ENCODE measurements around the gene ATP8A2. TPM values are rescaled to one million over a fixed set of nuclear protein-coding genes. Genes with fewer than 3 reads are reported as not detected.

ATP8A2 gene
- polyA plus RNA-seq, 3 donors: not detected

GRCh38 chr13:25588336-25589060 lies 216.7 kb downstream of the ATP8A2 start:
- no peak overlapping the region for H3K27ac ChIP-seq (ENCODE audit: low read depth in 1 of 2, low read length in 2 of 2)
- Mint-ChIP-seq H3K27ac (no peak overlapping the region), H3K4me1 (no peaks in the 10 kb centered on the region), H3K4me3 (no peak overlapping the region), H3K27me3 (ENCODE audit: low read depth in 3 of 3) (peaks cover 2% of the 10 kb centered on the region in 3 donors), H3K9me3 (no peaks in the 10 kb centered on the region), H3K36me3 (no peaks in the 10 kb centered on the region)
- H3K4me1 ChIP-seq (ENCODE audit: control insufficient read depth in 1 of 2, insufficient read depth in 2 of 2, low read length in 2 of 2): no peaks in the 10 kb centered on the region
- H3K4me3 ChIP-seq (replicated peaks in 1 of 3; ENCODE audit: low read depth in 2 of 3, low read length in 3 of 3): no peak overlapping the region
- H3K9me3 ChIP-seq (replicated peaks in 1 of 2; ENCODE audit: control insufficient read depth in 1 of 2, insufficient read depth in 1 of 2, low read length in 2 of 2): no peaks in the 10 kb centered on the region
- H4K20me1 ChIP-seq (ENCODE audit: insufficient read depth, low read length): no peaks in the 10 kb centered on the region
- H3K4me2 ChIP-seq (replicated peaks; ENCODE audit: extremely low read depth, low read length, poor library complexity, severe bottlenecking): no peak overlapping the region
- H3K9ac ChIP-seq (ENCODE audit: insufficient read depth, low read length, poor library complexity, severe bottlenecking): no peak overlapping the region
- WGBS (ENCODE audit: insufficient coverage): 93% methylated on average over 5 of the region's 12 CpGs
- H2AFZ ChIP-seq (ENCODE audit: insufficient read depth, low read depth, low read length, poor library complexity, severe bottlenecking): no peak overlapping the region
- DNase-seq: no peak
- intact Hi-C loops (cut with micrococcal nuclease): no loop called here
- no peaks in the 10 kb centered on the region for H3K27me3 ChIP-seq (ENCODE audit: control insufficient read depth in 2 of 2, insufficient read depth in 2 of 2, low read length in 2 of 2)
- no peaks in the 10 kb centered on the region for H3K36me3 ChIP-seq (replicated peaks in 1 of 2; ENCODE audit: control insufficient read depth in 1 of 2, insufficient read depth in 2 of 2, low read length in 2 of 2)
- no peaks in the 10 kb centered on the region for H3K79me2 ChIP-seq (ENCODE audit: insufficient read depth, low read length)
- TF ChIP-seq, protein P1, sequence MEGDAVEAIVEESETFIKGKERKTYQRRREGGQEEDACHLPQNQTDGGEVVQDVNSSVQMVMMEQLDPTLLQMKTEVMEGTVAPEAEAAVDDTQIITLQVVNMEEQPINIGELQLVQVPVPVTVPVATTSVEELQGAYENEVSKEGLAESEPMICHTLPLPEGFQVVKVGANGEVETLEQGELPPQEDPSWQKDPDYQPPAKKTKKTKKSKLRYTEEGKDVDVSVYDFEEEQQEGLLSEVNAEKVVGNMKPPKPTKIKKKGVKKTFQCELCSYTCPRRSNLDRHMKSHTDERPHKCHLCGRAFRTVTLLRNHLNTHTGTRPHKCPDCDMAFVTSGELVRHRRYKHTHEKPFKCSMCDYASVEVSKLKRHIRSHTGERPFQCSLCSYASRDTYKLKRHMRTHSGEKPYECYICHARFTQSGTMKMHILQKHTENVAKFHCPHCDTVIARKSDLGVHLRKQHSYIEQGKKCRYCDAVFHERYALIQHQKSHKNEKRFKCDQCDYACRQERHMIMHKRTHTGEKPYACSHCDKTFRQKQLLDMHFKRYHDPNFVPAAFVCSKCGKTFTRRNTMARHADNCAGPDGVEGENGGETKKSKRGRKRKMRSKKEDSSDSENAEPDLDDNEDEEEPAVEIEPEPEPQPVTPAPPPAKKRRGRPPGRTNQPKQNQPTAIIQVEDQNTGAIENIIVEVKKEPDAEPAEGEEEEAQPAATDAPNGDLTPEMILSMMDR (IDR thresholded peaks at IDR 0.05): no peak

DNA sequence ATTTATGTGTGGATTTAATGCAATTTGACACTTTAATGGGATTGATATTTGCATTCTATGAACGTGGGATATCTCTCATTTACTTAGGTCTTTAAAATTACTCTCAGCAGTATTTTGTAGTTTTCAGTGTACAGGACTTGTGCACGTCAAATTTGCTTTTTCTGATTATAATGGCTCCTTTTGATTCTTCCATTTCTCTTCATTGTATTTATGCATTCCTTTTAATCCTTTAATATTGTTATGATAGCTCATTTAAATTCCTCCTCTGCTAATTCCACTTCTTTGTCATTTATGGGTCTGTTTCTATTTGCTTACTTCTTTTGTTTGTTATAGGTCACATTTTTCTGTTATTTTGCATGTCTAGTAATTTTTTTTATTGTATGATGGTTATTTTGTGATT lies 226.6 kb downstream of the ATP8A2 start:
- Histone ChIP-seq H3K36me3 (replicated peaks in 1 of 2; ENCODE audit: control insufficient read depth in 1 of 2, insufficient read depth in 2 of 2, low read length in 2 of 2) (no peaks in the 10 kb centered on the region), H3K4me2 (replicated peaks; ENCODE audit: extremely low read depth, low read length, poor library complexity, severe bottlenecking) (no peak overlapping the region), H4K20me1 (ENCODE audit: insufficient read depth, low read length) (no peaks in the 10 kb centered on the region), H3K27me3 (ENCODE audit: control insufficient read depth in 2 of 2, insufficient read depth in 2 of 2, low read length in 2 of 2) (peaks cover 0 to 2% of the 10 kb centered on the region in 2 donors), H3K9ac (ENCODE audit: insufficient read depth, low read length, poor library complexity, severe bottlenecking) (no peak overlapping the region), H3K79me2 (ENCODE audit: insufficient read depth, low read length) (no peaks in the 10 kb centered on the region), H3K4me3 (replicated peaks in 1 of 3; ENCODE audit: low read depth in 2 of 3, low read length in 3 of 3) (no peak overlapping the region), H3K4me1 (ENCODE audit: control insufficient read depth in 1 of 2, insufficient read depth in 2 of 2, low read length in 2 of 2) (no peaks in the 10 kb centered on the region), H3K9me3 (replicated peaks in 1 of 2; ENCODE audit: control insufficient read depth in 1 of 2, insufficient read depth in 1 of 2, low read length in 2 of 2) (no peaks in the 10 kb centered on the region), H3K27ac (ENCODE audit: low read depth in 1 of 2, low read length in 2 of 2) (no peak overlapping the region), H2AFZ (ENCODE audit: insufficient read depth, low read depth, low read length, poor library complexity, severe bottlenecking) (no peak overlapping the region)
- H3K9me3 Mint-ChIP-seq: peaks cover 0 to 3% (median under 1%) of the 10 kb centered on the region in 7 donors
- peaks cover 2 to 7% (median 2%) of the 10 kb centered on the region in 3 donors for H3K27me3 Mint-ChIP-seq (ENCODE audit: low read depth in 3 of 3)
- no CpG with 5 or more reads among the region's 2 CpGs for WGBS (ENCODE audit: insufficient coverage)
- intact Hi-C loops (cut with micrococcal nuclease): no loop called here
- H3K36me3 Mint-ChIP-seq: no peaks in the 10 kb centered on the region
- no peak overlapping the region for H3K27ac Mint-ChIP-seq
- H3K4me3 Mint-ChIP-seq: no peak overlapping the region
- no peaks in the 10 kb centered on the region for H3K4me1 Mint-ChIP-seq
- no peak for DNase-seq
- TF ChIP-seq, protein P1 (IDR thresholded peaks at IDR 0.05): no peak

Measured in CD14-positive monocyte (primary cell).